Mesendoderm (in vitro differentiated cells): Measurements from ENCODE around the gene ALK.

Experiments used
- DNase-seq: peaks from one replicate; pipeline ENCODE4 v3.0.0; 2013
- H2AK5ac ChIP-seq: 2 replicates; pipeline ENCODE4 v1.6.1; 2013; ENCODE audit warnings: low read length, inconsistent platforms
- H2BK120ac ChIP-seq: 2 replicates; pipeline ENCODE4 v1.6.1; 2013; ENCODE audit warnings: low read depth, mild to moderate bottlenecking, low read length, moderate library complexity, mixed read lengths
- H2BK15ac ChIP-seq: replicated peaks from 2 replicates; pipeline ENCODE4 v1.6.1; 2013; ENCODE audit warnings: low read depth, mild to moderate bottlenecking, moderate library complexity
- H2BK5ac ChIP-seq: 2 replicates; pipeline ENCODE4 v1.6.1; 2013; ENCODE audit warnings: low read length, inconsistent platforms
- H3K18ac ChIP-seq: 2 replicates; pipeline ENCODE4 v1.6.1; 2013; ENCODE audit warnings: mild to moderate bottlenecking, low read length, mixed read lengths
- H3K23ac ChIP-seq: one replicate; pipeline ENCODE4 v1.6.1; 2013; ENCODE audit warnings: low read length
- H3K27ac ChIP-seq: 2 replicates; pipeline ENCODE4 v1.5.1; 2013; ENCODE audit warnings: low read depth, mild to moderate bottlenecking, inconsistent platforms, low read length, moderate library complexity
- H3K27me3 ChIP-seq: 2 replicates; pipeline ENCODE4 v1.6.1; 2013; ENCODE audit warnings: low read length, control low read depth, mild to moderate bottlenecking, inconsistent platforms; ENCODE audit not compliant: insufficient read depth, poor library complexity
- H3K36me3 ChIP-seq: 2 replicates; pipeline ENCODE4 v1.6.1; 2013; ENCODE audit warnings: low read length, inconsistent platforms; ENCODE audit not compliant: control insufficient read depth, insufficient read depth
- H3K4ac ChIP-seq: one replicate; pipeline ENCODE4 v1.6.1; 2013; ENCODE audit warnings: low read depth, mild to moderate bottlenecking, low read length, moderate library complexity
- H3K4me1 ChIP-seq: 2 replicates; pipeline ENCODE4 v1.6.1; 2013; ENCODE audit warnings: low read depth, low read length, inconsistent platforms; ENCODE audit not compliant: control insufficient read depth
- H3K4me2 ChIP-seq: 2 replicates; pipeline ENCODE4 v1.6.1; 2013; ENCODE audit warnings: low read length
- H3K4me3 ChIP-seq: 2 replicates; pipeline ENCODE4 v1.5.1; 2013; ENCODE audit warnings: mild to moderate bottlenecking, low read length
- H3K56ac ChIP-seq: one replicate; pipeline ENCODE4 v1.6.1; 2013; ENCODE audit warnings: low read length
- H3K79me1 ChIP-seq: 2 replicates; pipeline ENCODE4 v1.6.1; 2013; ENCODE audit warnings: low read length, inconsistent platforms
- H3K79me2 ChIP-seq: 2 replicates; pipeline ENCODE4 v1.6.1; 2013; ENCODE audit warnings: mild to moderate bottlenecking, low read length; ENCODE audit not compliant: control insufficient read depth, insufficient read depth
- H3K9ac ChIP-seq: 2 replicates; pipeline ENCODE4 v1.6.1; 2013; ENCODE audit warnings: low read length, inconsistent platforms
- H4K5ac ChIP-seq: one replicate; pipeline ENCODE4 v1.6.1; 2013; ENCODE audit warnings: low read length
- H4K8ac ChIP-seq: one replicate; pipeline ENCODE4 v1.6.1; 2013; ENCODE audit warnings: low read depth, mild to moderate bottlenecking, control low read depth, low read length, moderate library complexity
- WGBS: extraction: QIAGEN DNeasy Blood & Tissue Kit; methylation state at CpG from one replicate; pipeline ENCODE4 v1.1.7; 2013; ENCODE audit warnings: low lambda C conversion rate, missing lambda C conversion rate; ENCODE audit not compliant: insufficient coverage; ENCODE audit errors: extremely low coverage; 5-methylcytosine and 5-hydroxymethylcytosine counted together

ALK gene

DNA sequence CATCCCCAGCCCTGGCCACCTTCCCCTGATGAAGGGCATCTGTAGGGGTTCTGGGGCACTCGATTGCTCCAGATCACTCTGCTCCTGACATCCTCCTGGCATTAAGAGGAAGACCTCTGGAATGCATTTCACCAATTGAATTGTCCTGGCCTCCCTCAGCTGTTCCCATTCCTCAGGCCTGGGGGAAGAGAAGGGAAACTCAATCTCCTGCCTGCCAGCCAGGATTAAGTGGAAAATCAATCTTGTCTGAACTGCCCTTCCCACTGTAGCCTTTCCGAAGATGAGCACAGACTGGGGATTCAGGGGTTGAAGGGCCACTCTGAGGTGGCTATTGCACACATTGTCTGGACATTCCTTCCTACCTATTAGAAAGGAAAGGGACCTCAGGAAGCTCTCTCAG is 99.8 kb downstream of the ALK start:
- Histone ChIP-seq H3K36me3 (no peaks in the 10 kb centered on the region), H2AK5ac (no peak overlapping the region), H3K79me1 (no peaks in the 10 kb centered on the region), H3K4me2 (no peak overlapping the region), H3K4me1 (no peaks in the 10 kb centered on the region), H2BK15ac (no peak overlapping the region), H3K18ac (no peak overlapping the region), H3K79me2 (no peaks in the 10 kb centered on the region), H3K27ac (no peak overlapping the region), H2BK120ac (no peak overlapping the region), H3K56ac (no peak overlapping the region), H3K4ac (no peak overlapping the region), H4K8ac (no peak overlapping the region), H3K27me3 (no peaks in the 10 kb centered on the region), H4K5ac (no peak overlapping the region), H3K4me3 (no peak overlapping the region), H3K9ac (no peak overlapping the region), H3K23ac (no peak overlapping the region), H2BK5ac (no peak overlapping the region)
- DNase-seq = no peak
- no CpG with 5 or more reads among the region's 2 CpGs for WGBS

DNA sequence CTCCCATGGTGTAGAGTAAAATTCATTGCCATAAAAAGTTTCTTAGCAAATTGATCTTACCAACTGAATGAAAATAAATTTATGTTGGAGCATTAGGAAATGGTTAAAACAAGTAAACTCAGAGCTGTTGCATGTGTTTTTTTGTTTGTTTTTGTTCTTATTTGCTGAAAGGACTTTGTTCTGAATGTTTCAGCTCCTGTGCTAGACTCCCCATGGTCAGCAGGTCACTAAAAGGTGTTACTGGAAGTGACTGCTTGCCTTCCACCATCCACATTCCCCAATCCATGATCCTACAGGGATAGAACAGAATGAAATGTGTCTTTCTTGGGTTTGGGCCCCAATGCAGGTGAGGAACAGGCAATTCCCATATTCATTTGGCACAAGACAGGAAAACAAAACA is 101.8 kb downstream of the ALK start:
- Histone ChIP-seq H3K9ac (no peak overlapping the region), H3K4ac (no peak overlapping the region), H3K18ac (no peak overlapping the region), H4K5ac (no peak overlapping the region), H3K79me1 (no peaks in the 10 kb centered on the region), H2BK15ac (no peak overlapping the region), H2BK5ac (no peak overlapping the region), H2AK5ac (no peak overlapping the region), H4K8ac (no peak overlapping the region), H3K79me2 (no peaks in the 10 kb centered on the region), H3K27ac (no peak overlapping the region), H3K36me3 (no peaks in the 10 kb centered on the region), H3K56ac (no peak overlapping the region), H3K27me3 (no peaks in the 10 kb centered on the region), H3K4me3 (no peak overlapping the region), H2BK120ac (no peak overlapping the region), H3K4me2 (no peak overlapping the region), H3K23ac (no peak overlapping the region), H3K4me1 (no peaks in the 10 kb centered on the region)
- no peak for DNase-seq

DNA sequence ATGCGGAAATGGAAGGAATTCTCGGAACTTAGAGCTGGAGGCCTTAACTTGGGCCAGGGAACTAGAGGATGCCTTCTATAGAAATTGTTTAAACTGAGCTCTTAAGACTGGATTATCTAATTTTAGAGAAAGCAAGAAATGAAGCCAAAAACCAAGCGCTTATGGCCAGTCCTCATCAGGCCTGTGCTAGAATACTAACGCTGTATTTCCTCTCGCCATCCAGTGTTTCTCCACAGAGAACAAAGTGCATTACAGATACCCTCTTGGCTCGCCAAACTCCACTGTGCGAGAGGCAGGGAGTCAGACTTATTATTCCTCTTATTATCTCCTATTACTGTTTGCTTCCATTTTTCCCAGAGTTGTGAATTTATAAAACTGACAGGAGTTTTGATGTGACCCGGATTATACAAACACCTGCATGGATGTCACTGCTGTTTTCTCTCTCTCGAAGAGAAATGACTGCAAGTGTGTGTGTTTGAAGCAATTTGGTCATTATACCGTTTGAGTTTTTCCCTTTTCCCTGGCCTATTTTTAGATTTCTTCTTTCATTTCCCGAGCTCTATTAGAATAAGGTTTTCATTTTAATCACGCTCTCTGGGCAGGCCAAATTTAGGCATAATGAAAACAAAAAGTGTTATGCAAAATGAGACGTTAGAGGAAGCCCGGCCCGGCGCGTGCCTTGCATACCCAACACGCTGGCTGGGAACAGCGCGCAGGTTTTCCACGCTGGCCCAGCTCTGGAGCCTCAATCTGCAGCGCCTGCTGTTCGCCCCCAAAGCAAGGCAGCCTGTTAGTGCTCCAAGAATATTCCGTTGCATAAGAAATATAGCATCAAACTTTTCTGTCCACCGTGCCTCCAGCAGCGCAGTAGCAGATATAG is 103.3 kb downstream of the ALK start:
- H3K4me1 ChIP-seq = no peaks in the 10 kb centered on the region
- H3K23ac ChIP-seq = no peak overlapping the region
- DNase-seq = no peak
- H2BK120ac ChIP-seq = no peak overlapping the region
- no peaks in the 10 kb centered on the region for H3K79me2 ChIP-seq
- H3K4ac ChIP-seq = no peak overlapping the region
- H3K4me2 ChIP-seq = no peak overlapping the region
- no peak overlapping the region for H2BK15ac ChIP-seq
- no peak overlapping the region for H4K5ac ChIP-seq
- no peak overlapping the region for H3K9ac ChIP-seq
- H3K27me3 ChIP-seq = no peaks in the 10 kb centered on the region
- WGBS = no CpG with 5 or more reads among the region's 26 CpGs
- no peaks in the 10 kb centered on the region for H3K79me1 ChIP-seq
- H2BK5ac ChIP-seq = no peak overlapping the region
- H2AK5ac ChIP-seq = no peak overlapping the region
- H3K18ac ChIP-seq = no peak overlapping the region
- H4K8ac ChIP-seq = no peak overlapping the region
- no peak overlapping the region for H3K56ac ChIP-seq
- no peak overlapping the region for H3K27ac ChIP-seq
- H3K36me3 ChIP-seq = no peaks in the 10 kb centered on the region
- no peak overlapping the region for H3K4me3 ChIP-seq

DNA sequence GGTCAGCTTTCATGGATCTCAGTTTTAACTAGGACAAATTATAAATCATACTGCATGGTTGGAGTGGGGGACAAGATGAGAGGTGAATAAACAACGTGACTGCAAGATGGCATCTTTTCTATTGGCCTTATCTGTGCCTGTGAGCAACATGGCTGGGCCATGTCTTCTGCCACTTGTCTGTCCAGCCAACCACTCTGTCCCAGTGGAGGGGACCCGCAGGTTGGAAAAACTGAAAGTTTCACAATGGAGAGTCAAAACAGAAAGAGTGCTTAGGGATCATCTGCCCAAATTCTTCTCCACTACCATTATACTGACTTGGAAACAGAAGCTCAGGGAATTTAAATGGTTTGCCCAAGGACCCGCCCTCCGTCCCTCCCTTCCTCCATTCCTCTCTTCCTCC is 104.1 kb downstream of the ALK start:
- Histone ChIP-seq H4K8ac (no peak overlapping the region), H3K56ac (no peak overlapping the region), H3K79me1 (no peaks in the 10 kb centered on the region), H3K79me2 (no peaks in the 10 kb centered on the region), H3K9ac (no peak overlapping the region), H3K23ac (no peak overlapping the region), H3K4me3 (no peak overlapping the region), H2BK15ac (no peak overlapping the region), H2BK120ac (no peak overlapping the region), H3K18ac (no peak overlapping the region), H3K27me3 (no peaks in the 10 kb centered on the region), H3K36me3 (no peaks in the 10 kb centered on the region), H2BK5ac (no peak overlapping the region), H3K4ac (no peak overlapping the region), H3K27ac (no peak overlapping the region), H2AK5ac (no peak overlapping the region), H3K4me1 (no peaks in the 10 kb centered on the region), H3K4me2 (no peak overlapping the region), H4K5ac (no peak overlapping the region)
- DNase-seq = no peak
- WGBS = no CpG with 5 or more reads among the region's 4 CpGs

DNA sequence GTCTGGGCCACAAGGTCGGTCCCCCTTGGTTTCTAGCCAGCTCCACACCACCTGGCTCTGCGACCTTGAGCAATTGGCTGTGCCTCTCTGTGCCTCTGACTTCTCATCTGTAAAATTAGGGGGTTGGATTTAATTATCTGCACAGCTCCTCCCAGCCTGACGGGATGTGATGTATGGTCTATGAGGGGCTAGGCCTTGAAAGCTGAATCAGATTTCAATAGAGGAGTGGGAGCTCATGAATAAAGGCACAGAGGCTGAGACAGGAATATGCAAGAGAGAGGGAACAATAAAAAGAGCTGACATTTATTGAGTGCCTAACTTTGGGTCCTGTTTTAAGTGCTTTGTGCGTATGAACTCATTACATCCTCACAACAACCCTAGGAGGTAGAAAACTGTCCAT is 104.7 kb downstream of the ALK start:
- Histone ChIP-seq H3K4me2 (no peak overlapping the region), H3K56ac (no peak overlapping the region), H4K8ac (no peak overlapping the region), H3K4me1 (peaks cover 2% of the 10 kb centered on the region), H3K27ac (no peak overlapping the region), H3K18ac (no peak overlapping the region), H3K36me3 (no peaks in the 10 kb centered on the region), H3K79me1 (no peaks in the 10 kb centered on the region), H2AK5ac (no peak overlapping the region), H3K4me3 (no peak overlapping the region), H4K5ac (no peak overlapping the region), H2BK120ac (no peak overlapping the region), H3K4ac (no peak overlapping the region), H2BK15ac (no peak overlapping the region), H2BK5ac (no peak overlapping the region), H3K9ac (no peak overlapping the region), H3K79me2 (no peaks in the 10 kb centered on the region), H3K27me3 (no peaks in the 10 kb centered on the region), H3K23ac (no peak overlapping the region)
- WGBS = no CpG with 5 or more reads among the region's 4 CpGs
- DNase-seq = no peak

DNA sequence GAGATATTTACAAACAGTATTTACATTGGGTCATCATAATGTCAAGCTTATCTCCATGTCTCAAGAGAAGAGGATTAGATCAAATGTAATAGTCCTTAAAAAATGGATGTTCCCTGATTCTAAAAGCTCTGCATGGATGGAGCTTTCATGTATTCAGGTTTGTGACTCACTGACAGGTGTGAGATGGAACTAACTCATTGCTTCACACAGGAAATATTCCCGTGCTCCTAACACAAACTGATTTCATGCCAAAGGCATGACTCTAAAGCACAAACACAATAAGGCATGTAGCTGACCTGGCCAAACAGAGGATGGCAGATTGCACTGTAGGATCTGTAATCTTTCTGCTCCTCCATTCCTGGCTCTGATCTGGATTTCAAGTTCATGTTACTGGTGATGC is 110.0 kb downstream of the ALK start:
- WGBS = no CpG with 5 or more reads among the region's 1 CpG
- Histone ChIP-seq H3K79me2 (no peaks in the 10 kb centered on the region), H3K4ac (no peak overlapping the region), H3K23ac (no peak overlapping the region), H3K4me2 (no peak overlapping the region), H3K4me3 (no peak overlapping the region), H3K27ac (no peak overlapping the region), H3K4me1 (peaks cover 7% of the 10 kb centered on the region), H4K8ac (no peak overlapping the region), H2BK15ac (no peak overlapping the region), H3K18ac (no peak overlapping the region), H3K9ac (no peak overlapping the region), H3K36me3 (no peaks in the 10 kb centered on the region), H3K27me3 (no peaks in the 10 kb centered on the region), H2BK5ac (no peak overlapping the region), H2BK120ac (no peak overlapping the region), H3K79me1 (no peaks in the 10 kb centered on the region), H2AK5ac (no peak overlapping the region), H4K5ac (no peak overlapping the region), H3K56ac (no peak overlapping the region)
- peak; percentile 62 for DNase-seq
